ENCODE data around the gene DLGAP1. TPM values are rescaled to one million over a fixed set of nuclear protein-coding genes. Genes with fewer than 3 reads are reported as not detected.

The DLGAP1 gene
- polyA plus RNA-seq, 1 donor from 2014 or later, result 4.5 TPM

DNA sequence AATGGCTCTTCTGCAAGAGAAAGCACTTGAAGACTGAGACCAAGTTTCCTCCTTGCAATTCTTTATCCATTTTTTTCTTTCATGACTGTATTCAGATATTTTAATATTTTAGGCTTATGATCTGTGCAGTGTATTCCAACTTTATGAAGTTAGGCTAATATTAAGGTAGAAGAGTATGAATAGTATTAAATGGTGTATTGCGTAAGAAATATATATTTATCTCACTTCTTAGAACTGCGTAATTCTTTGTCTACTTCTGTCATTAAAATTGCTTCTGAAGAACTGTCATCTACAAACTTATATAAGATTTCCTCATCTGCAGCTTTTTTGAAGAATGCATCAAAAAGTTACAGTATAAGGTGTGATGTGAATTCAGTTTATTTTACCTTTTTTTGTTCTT is 183.2 kb downstream of the DLGAP1 start:
- Histone ChIP-seq H3K27me3 (ENCODE audit: insufficient read depth, low read depth, low read length) (no peaks in the 10 kb centered on the region), H3K9me2 (ENCODE audit: insufficient read depth, low read length) (no peaks in the 10 kb centered on the region), H3K36me3 (ENCODE audit: insufficient read depth, low read length) (no peaks in the 10 kb centered on the region), H3K4me3 (ENCODE audit: low read length) (no peak overlapping the region), H2AFZ (ENCODE audit: low read depth, low read length) (no peak overlapping the region), H3K9me3 (ENCODE audit: low read length) (no peaks in the 10 kb centered on the region), H3K79me2 (replicated peaks; ENCODE audit: insufficient read depth, low read length) (no peaks in the 10 kb centered on the region), H4K20me1 (ENCODE audit: insufficient read depth) (no peaks in the 10 kb centered on the region), H3F3A (ENCODE audit: insufficient read depth, low read length, poor library complexity, severe bottlenecking) (no peaks in the 10 kb centered on the region), H3K4me2 (ENCODE audit: low read length) (no peak overlapping the region), H3K27ac (ENCODE audit: low read length) (no peak overlapping the region), H3K9ac (ENCODE audit: low read length) (no peak overlapping the region)
- TF ChIP-seq POLR2AphosphoS5 (IDR thresholded peaks at IDR 0.05) (no peak), RAD21 (conservative IDR thresholded peaks at IDR 0.05) (no peak), CTCF (IDR thresholded peaks at IDR 0.05; ENCODE audit: poor library complexity, severe bottlenecking) (no peak), EP300 (conservative IDR thresholded peaks at IDR 0.05; ENCODE audit: poor library complexity, severe bottlenecking) (no peak), MXI1 (conservative IDR thresholded peaks at IDR 0.05; ENCODE audit: poor library complexity, severe bottlenecking) (no peak), EZH2 (IDR thresholded peaks at IDR 0.05; ENCODE audit: borderline replicate concordance, insufficient read depth, low read length, poor library complexity, severe bottlenecking) (no peak), TAF1 (IDR thresholded peaks at IDR 0.05; ENCODE audit: low read depth) (no peak), SMC3 (conservative IDR thresholded peaks at IDR 0.05; ENCODE audit: poor library complexity) (no peak)
- TF ChIP-seq, protein P1, sequence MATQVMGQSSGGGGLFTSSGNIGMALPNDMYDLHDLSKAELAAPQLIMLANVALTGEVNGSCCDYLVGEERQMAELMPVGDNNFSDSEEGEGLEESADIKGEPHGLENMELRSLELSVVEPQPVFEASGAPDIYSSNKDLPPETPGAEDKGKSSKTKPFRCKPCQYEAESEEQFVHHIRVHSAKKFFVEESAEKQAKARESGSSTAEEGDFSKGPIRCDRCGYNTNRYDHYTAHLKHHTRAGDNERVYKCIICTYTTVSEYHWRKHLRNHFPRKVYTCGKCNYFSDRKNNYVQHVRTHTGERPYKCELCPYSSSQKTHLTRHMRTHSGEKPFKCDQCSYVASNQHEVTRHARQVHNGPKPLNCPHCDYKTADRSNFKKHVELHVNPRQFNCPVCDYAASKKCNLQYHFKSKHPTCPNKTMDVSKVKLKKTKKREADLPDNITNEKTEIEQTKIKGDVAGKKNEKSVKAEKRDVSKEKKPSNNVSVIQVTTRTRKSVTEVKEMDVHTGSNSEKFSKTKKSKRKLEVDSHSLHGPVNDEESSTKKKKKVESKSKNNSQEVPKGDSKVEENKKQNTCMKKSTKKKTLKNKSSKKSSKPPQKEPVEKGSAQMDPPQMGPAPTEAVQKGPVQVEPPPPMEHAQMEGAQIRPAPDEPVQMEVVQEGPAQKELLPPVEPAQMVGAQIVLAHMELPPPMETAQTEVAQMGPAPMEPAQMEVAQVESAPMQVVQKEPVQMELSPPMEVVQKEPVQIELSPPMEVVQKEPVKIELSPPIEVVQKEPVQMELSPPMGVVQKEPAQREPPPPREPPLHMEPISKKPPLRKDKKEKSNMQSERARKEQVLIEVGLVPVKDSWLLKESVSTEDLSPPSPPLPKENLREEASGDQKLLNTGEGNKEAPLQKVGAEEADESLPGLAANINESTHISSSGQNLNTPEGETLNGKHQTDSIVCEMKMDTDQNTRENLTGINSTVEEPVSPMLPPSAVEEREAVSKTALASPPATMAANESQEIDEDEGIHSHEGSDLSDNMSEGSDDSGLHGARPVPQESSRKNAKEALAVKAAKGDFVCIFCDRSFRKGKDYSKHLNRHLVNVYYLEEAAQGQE (IDR thresholded peaks at IDR 0.05; ENCODE audit: borderline replicate concordance), result no peak

DNA sequence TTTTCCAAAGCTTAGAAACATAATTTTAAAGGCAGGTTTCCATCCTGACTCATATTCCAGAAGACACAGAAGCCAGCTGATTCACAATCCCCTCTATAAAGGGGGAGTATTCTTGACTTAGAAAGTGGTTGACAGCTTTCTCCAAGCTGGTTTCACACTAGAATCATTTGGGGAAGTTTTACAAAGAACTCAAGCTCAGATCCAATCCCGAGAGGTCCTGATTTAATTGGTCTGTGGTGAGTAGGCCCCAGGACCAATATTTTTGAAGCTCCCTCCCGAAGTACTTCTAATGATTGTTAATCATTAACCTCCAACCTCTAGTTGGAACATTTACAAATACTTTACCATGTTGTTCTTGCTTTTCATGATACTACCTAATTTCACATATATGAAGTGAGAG is 184.1 kb downstream of the DLGAP1 start:
- no peaks in the 10 kb centered on the region for H3K27me3 ChIP-seq (ENCODE audit: insufficient read depth, low read depth, low read length)
- H3K4me2 ChIP-seq (ENCODE audit: low read length), result no peak overlapping the region
- no peaks in the 10 kb centered on the region for H3F3A ChIP-seq (ENCODE audit: insufficient read depth, low read length, poor library complexity, severe bottlenecking)
- no peak for TF ChIP-seq MXI1 (conservative IDR thresholded peaks at IDR 0.05; ENCODE audit: poor library complexity, severe bottlenecking)
- TF ChIP-seq POLR2AphosphoS5 (IDR thresholded peaks at IDR 0.05), result no peak
- no peak for TF ChIP-seq TAF1 (IDR thresholded peaks at IDR 0.05; ENCODE audit: low read depth)
- no peak for TF ChIP-seq RAD21 (conservative IDR thresholded peaks at IDR 0.05)
- TF ChIP-seq EP300 (conservative IDR thresholded peaks at IDR 0.05; ENCODE audit: poor library complexity, severe bottlenecking), result no peak
- no peak for TF ChIP-seq CTCF (IDR thresholded peaks at IDR 0.05; ENCODE audit: poor library complexity, severe bottlenecking)
- no peak for TF ChIP-seq EZH2 (IDR thresholded peaks at IDR 0.05; ENCODE audit: borderline replicate concordance, insufficient read depth, low read length, poor library complexity, severe bottlenecking)
- TF ChIP-seq, protein P1 (IDR thresholded peaks at IDR 0.05; ENCODE audit: borderline replicate concordance), result no peak
- TF ChIP-seq SMC3 (conservative IDR thresholded peaks at IDR 0.05; ENCODE audit: poor library complexity), result no peak
- no peak overlapping the region for H2AFZ ChIP-seq (ENCODE audit: low read depth, low read length)
- no peak overlapping the region for H3K27ac ChIP-seq (ENCODE audit: low read length)
- H3K9ac ChIP-seq (ENCODE audit: low read length), result no peak overlapping the region
- H4K20me1 ChIP-seq (ENCODE audit: insufficient read depth), result no peaks in the 10 kb centered on the region
- H3K9me3 ChIP-seq (ENCODE audit: low read length), result no peaks in the 10 kb centered on the region
- H3K79me2 ChIP-seq (replicated peaks; ENCODE audit: insufficient read depth, low read length), result no peaks in the 10 kb centered on the region
- no peaks in the 10 kb centered on the region for H3K9me2 ChIP-seq (ENCODE audit: insufficient read depth, low read length)
- no peaks in the 10 kb centered on the region for H3K36me3 ChIP-seq (ENCODE audit: insufficient read depth, low read length)
- H3K4me3 ChIP-seq (ENCODE audit: low read length), result no peak overlapping the region

Data from neural cell (in vitro differentiated cells).